Measurements from ENCODE around the gene INCENP. TPM values are rescaled to one million over a fixed set of nuclear protein-coding genes. Genes with fewer than 3 reads are reported as not detected.

INCENP gene
- total and polyA plus RNA-seq, 10 donors = 1.8 to 32.4 (median 22.7) TPM

- Histone ChIP-seq H3K9me3 (no peaks in the 10 kb centered on the region), H3K27me3 (replicated peaks in 1 of 7) (no peaks in the 10 kb centered on the region), H3K36me3 (peaks cover 4 to 100% (median 79%) of the 10 kb centered on the region in 6 donors), H3K27ac (no peak overlapping the region), H3K4me3 (no peak overlapping the region), H3K4me1 (peaks cover 0 to 5% (median 0%) of the 10 kb centered on the region in 6 donors)
- whole genome bisulfite sequencing, 5 donors = 94 to 98% (median 97%) methylated on average over 18 to 24 of the region's 24 CpGs
- no peak for TF ChIP-seq POLR2A (IDR thresholded peaks at IDR 0.05)
- no peak for TF ChIP-seq POLR2AphosphoS5 (IDR thresholded peaks at IDR 0.05)
- TF ChIP-seq CTCF (IDR thresholded peaks at IDR 0.05 in 8 of 11, conservative IDR thresholded peaks at IDR 0.05 in 3 of 11) = no peak
- intact Hi-C loops (cut with DNase I; ENCODE audit: low total_unique reads) = no loop called here
- DNase-seq = peak; percentile 62
Observed at GRCh38 chr11:62144641-62145255, 20.9 kb downstream of the INCENP start.

GRCh38 chr11:62145261-62145871 is 21.6 kb downstream of the INCENP start:
- DNase-seq = peak; percentile 51
- intact Hi-C loops (cut with DNase I; ENCODE audit: low total_unique reads) = no loop called here
- WGBS, 5 donors = 93 to 99% (median 96%) methylated on average over 10 to 11 of the region's 11 CpGs

GRCh38 chr11:62146476-62147200 is 22.8 kb downstream of the INCENP start:
- H3K27ac ChIP-seq = no peak overlapping the region
- no peaks in the 10 kb centered on the region for H3K27me3 ChIP-seq (replicated peaks in 1 of 7)
- no peaks in the 10 kb centered on the region for H3K9me3 ChIP-seq
- TF ChIP-seq POLR2AphosphoS5 (IDR thresholded peaks at IDR 0.05) (no peak), POLR2A (IDR thresholded peaks at IDR 0.05) (no peak), CTCF (IDR thresholded peaks at IDR 0.05 in 8 of 11, conservative IDR thresholded peaks at IDR 0.05 in 3 of 11) (no peak)
- WGBS, 5 donors = 93 to 97% (median 94%) methylated on average over 33 to 36 of the region's 36 CpGs
- intact Hi-C loops (cut with DNase I; ENCODE audit: low total_unique reads) = no loop called here
- DNase-seq = peak; percentile 58
- no peak overlapping the region for H3K4me3 ChIP-seq
- H3K36me3 ChIP-seq = peaks cover 3 to 100% (median 81%) of the 10 kb centered on the region in 6 donors
- no peaks in the 10 kb centered on the region for H3K4me1 ChIP-seq

More at GRCh38 chr11:62145261-62145871, 21.6 kb downstream of the INCENP start:
- H3K27ac ChIP-seq = no peak overlapping the region
- peaks cover 0 to 5% (median 0%) of the 10 kb centered on the region in 6 donors for H3K4me1 ChIP-seq
- no peak overlapping the region for H3K4me3 ChIP-seq
- TF ChIP-seq POLR2A (IDR thresholded peaks at IDR 0.05) = no peak
- TF ChIP-seq CTCF (IDR thresholded peaks at IDR 0.05 in 8 of 11, conservative IDR thresholded peaks at IDR 0.05 in 3 of 11) = no peak
- TF ChIP-seq POLR2AphosphoS5 (IDR thresholded peaks at IDR 0.05) = no peak
- H3K9me3 ChIP-seq = no peaks in the 10 kb centered on the region
- H3K36me3 ChIP-seq = peaks cover 3 to 100% (median 79%) of the 10 kb centered on the region in 6 donors
- no peaks in the 10 kb centered on the region for H3K27me3 ChIP-seq (replicated peaks in 1 of 7)

GRCh38 chr11:62147545-62147944 is 23.7 kb downstream of the INCENP start:
- no peaks in the 10 kb centered on the region for H3K27me3 ChIP-seq (replicated peaks in 1 of 7)

More at GRCh38 chr11:62147545-62147944, 23.7 kb downstream of the INCENP start:
- no peaks in the 10 kb centered on the region for H3K9me3 ChIP-seq
- H3K36me3 ChIP-seq = peaks cover 3 to 100% (median 86%) of the 10 kb centered on the region in 6 donors
- intact Hi-C loops (cut with DNase I; ENCODE audit: low total_unique reads) = no loop called here
- H3K27ac ChIP-seq = no peak overlapping the region
- no peak overlapping the region for H3K4me3 ChIP-seq
- H3K4me1 ChIP-seq = no peaks in the 10 kb centered on the region
- TF ChIP-seq POLR2A (IDR thresholded peaks at IDR 0.05) = no peak
- no peak for TF ChIP-seq POLR2AphosphoS5 (IDR thresholded peaks at IDR 0.05)
- no peak for TF ChIP-seq CTCF (IDR thresholded peaks at IDR 0.05 in 8 of 11, conservative IDR thresholded peaks at IDR 0.05 in 3 of 11)
- 93 to 97% (median 96%) methylated on average over 11 to 12 of the region's 12 CpGs for WGBS, 5 donors
- peak; percentile 37 for DNase-seq

Measured in spleen (tissue), 11 donors.